Neural cell (in vitro differentiated cells): Measurements from ENCODE around the gene CDH4.

Source experiments
- CTCF ChIP-seq: fragments of 450-650 bp; IDR thresholded peaks from 2 replicates; pipeline ENCODE4 v1.5.1; 2014; ENCODE audit warnings: antibody characterized with exemption, mild to moderate bottlenecking, moderate library complexity; ENCODE audit not compliant: poor library complexity, severe bottlenecking
- EP300 ChIP-seq: fragments of 450-650 bp; conservative IDR thresholded peaks from 2 replicates; pipeline ENCODE4 v1.6.1; 2014; ENCODE audit warnings: antibody characterized with exemption, mild to moderate bottlenecking, moderate library complexity; ENCODE audit not compliant: poor library complexity, severe bottlenecking
- EZH2 ChIP-seq: fragments of 200-600, 300-800 bp; shearing (Covaris generic), sonication (generic); IDR thresholded peaks from 2 replicates; pipeline ENCODE4 v1.6.1; 2014; ENCODE audit warnings: antibody characterized with exemption, low read length, borderline replicate concordance, mild to moderate bottlenecking; ENCODE audit not compliant: insufficient read depth, poor library complexity, severe bottlenecking
- MXI1 ChIP-seq: fragments of 450-650 bp; conservative IDR thresholded peaks from 2 replicates; pipeline ENCODE4 v1.6.1; 2014; ENCODE audit warnings: antibody characterized with exemption, mild to moderate bottlenecking; ENCODE audit not compliant: poor library complexity, severe bottlenecking
- POLR2AphosphoS5 ChIP-seq: IDR thresholded peaks from 2 replicates; pipeline ENCODE4 v1.6.1; 2012
- SMC3 ChIP-seq: fragments of 450-650 bp; conservative IDR thresholded peaks from 2 replicates; pipeline ENCODE4 v1.6.1; 2014; ENCODE audit warnings: antibody characterized with exemption, mild to moderate bottlenecking, moderate library complexity; ENCODE audit not compliant: poor library complexity
- TAF1 ChIP-seq: IDR thresholded peaks from 2 replicates; pipeline ENCODE4 v1.6.1; 2012; ENCODE audit warnings: low read depth
- TF ChIP-seq, protein P1 (sequence below): IDR thresholded peaks from 2 replicates; pipeline ENCODE4 v1.6.1; 2012; ENCODE audit warnings: borderline replicate concordance

- TF ChIP-seq EZH2 (no peak), TAF1 (no peak), CTCF (no peak), EP300 (no peak), MXI1 (no peak), POLR2AphosphoS5 (no peak), SMC3 (no peak)
- TF ChIP-seq, protein P1, sequence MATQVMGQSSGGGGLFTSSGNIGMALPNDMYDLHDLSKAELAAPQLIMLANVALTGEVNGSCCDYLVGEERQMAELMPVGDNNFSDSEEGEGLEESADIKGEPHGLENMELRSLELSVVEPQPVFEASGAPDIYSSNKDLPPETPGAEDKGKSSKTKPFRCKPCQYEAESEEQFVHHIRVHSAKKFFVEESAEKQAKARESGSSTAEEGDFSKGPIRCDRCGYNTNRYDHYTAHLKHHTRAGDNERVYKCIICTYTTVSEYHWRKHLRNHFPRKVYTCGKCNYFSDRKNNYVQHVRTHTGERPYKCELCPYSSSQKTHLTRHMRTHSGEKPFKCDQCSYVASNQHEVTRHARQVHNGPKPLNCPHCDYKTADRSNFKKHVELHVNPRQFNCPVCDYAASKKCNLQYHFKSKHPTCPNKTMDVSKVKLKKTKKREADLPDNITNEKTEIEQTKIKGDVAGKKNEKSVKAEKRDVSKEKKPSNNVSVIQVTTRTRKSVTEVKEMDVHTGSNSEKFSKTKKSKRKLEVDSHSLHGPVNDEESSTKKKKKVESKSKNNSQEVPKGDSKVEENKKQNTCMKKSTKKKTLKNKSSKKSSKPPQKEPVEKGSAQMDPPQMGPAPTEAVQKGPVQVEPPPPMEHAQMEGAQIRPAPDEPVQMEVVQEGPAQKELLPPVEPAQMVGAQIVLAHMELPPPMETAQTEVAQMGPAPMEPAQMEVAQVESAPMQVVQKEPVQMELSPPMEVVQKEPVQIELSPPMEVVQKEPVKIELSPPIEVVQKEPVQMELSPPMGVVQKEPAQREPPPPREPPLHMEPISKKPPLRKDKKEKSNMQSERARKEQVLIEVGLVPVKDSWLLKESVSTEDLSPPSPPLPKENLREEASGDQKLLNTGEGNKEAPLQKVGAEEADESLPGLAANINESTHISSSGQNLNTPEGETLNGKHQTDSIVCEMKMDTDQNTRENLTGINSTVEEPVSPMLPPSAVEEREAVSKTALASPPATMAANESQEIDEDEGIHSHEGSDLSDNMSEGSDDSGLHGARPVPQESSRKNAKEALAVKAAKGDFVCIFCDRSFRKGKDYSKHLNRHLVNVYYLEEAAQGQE = no peak
Observed at GRCh38 chr20:61531553-61532345, 279.7 kb downstream of the CDH4 start.
